K562 (cell line): ENCODE data around the gene PRR14L. TPM values are rescaled to one million over a fixed set of nuclear protein-coding genes. Genes with fewer than 3 reads are reported as not detected.

ENCODE experiments used
- ADNP ChIP-seq: fragments of 200-800 bp; sonication (Bioruptor generic); IDR thresholded peaks from 2 replicates; pipeline ENCODE4 v1.6.1; 2016; ENCODE audit warnings: missing genetic modification characterization, missing compliant biosample characterization
- CHD2 ChIP-seq: IDR thresholded peaks from 2 replicates; pipeline ENCODE4 v1.6.1; 2011; ENCODE audit warnings: low read depth, low read length
- CXXC5 ChIP-seq: fragments of 250-450 bp; sonication (Bioruptor Pico); IDR thresholded peaks from 2 replicates; pipeline ENCODE4 v1.8.0; 2022; ENCODE audit warnings: inconsistent platforms, mild to moderate bottlenecking, moderate library complexity
- E2F3 ChIP-seq: fragments of 250-450 bp; sonication (Bioruptor Pico); IDR thresholded peaks from 2 replicates; pipeline ENCODE4 v1.4.0; 2020; ENCODE audit warnings: mild to moderate bottlenecking
- E2F6 ChIP-seq, 2 experiments: IDR thresholded peaks; 2 replicates each; pipeline ENCODE4 v1.6.1; 2011; ENCODE audit warnings: borderline replicate concordance in 1 of 2, control low read depth in 1 of 2, low read depth in 1 of 2, low read length in 1 of 2, mild to moderate bottlenecking in 1 of 2, mixed read lengths in 1 of 2, moderate library complexity in 1 of 2; ENCODE audit not compliant: insufficient read depth in 1 of 2, insufficient read length in 1 of 2, poor library complexity in 1 of 2, severe bottlenecking in 1 of 2; ENCODE audit errors: extremely low read depth in 1 of 2
- HLTF ChIP-seq: fragments of 450-650 bp; IDR thresholded peaks from 2 replicates; pipeline ENCODE4 v1.6.1; 2016
- IRF9 ChIP-seq: fragments of 450-650 bp; IDR thresholded peaks from 2 replicates; pipeline ENCODE4 v1.6.1; 2016; ENCODE audit warnings: missing biosample characterization, missing genetic modification characterization
- NFYB ChIP-seq: IDR thresholded peaks from 2 replicates; pipeline ENCODE4 v1.6.1; 2011; ENCODE audit warnings: mild to moderate bottlenecking, moderate library complexity; ENCODE audit not compliant: insufficient read length; ENCODE audit errors: extremely low read depth
- RBM39 ChIP-seq: fragments of 200-400 bp; formaldehyde crosslinking; optimal IDR thresholded peaks from 2 replicates; pipeline ENCODE3; 2018; ENCODE audit warnings: low read depth, low read length
- REST ChIP-seq, 2 experiments: fragments of 450-650 bp; formaldehyde crosslinking in 1 of 2; IDR thresholded peaks; 2 replicates each; pipeline versions ENCODE4 v1.4.0 to v1.6.1; 2014 to 2020; ENCODE audit warnings: mild to moderate bottlenecking in 2 of 2, borderline replicate concordance in 1 of 2, low read depth in 1 of 2
- SMARCC2 ChIP-seq: fragments of 450-650 bp; IDR thresholded peaks from 2 replicates; pipeline ENCODE4 v1.6.1; 2017; ENCODE audit warnings: antibody characterized with exemption, moderate library complexity, mild to moderate bottlenecking, low read depth
- ZKSCAN3 ChIP-seq: fragments of 250-450 bp; sonication (Bioruptor Pico); IDR thresholded peaks from 2 replicates; pipeline ENCODE4 v1.4.0; 2020
- ZNF395 ChIP-seq: fragments of 200-800 bp; sonication (Bioruptor generic); IDR thresholded peaks from 2 replicates; pipeline ENCODE4 v1.6.1; 2017; ENCODE audit warnings: missing genetic modification characterization, missing compliant biosample characterization
- ZNF586 ChIP-seq: fragments of 450-650 bp; formaldehyde crosslinking; conservative IDR thresholded peaks from 2 replicates; pipeline ENCODE4 v1.4.0; 2020; ENCODE audit warnings: mild to moderate bottlenecking, moderate library complexity
- ZNF76 ChIP-seq: fragments of 250-450 bp; sonication (Bioruptor Pico); IDR thresholded peaks from 2 replicates; pipeline ENCODE4 v1.4.0; 2020; ENCODE audit warnings: mild to moderate bottlenecking, moderate library complexity, borderline replicate concordance
- polyA plus RNA-seq, 8 experiments: library from polyadenylated mRNA; depleted of rRNA in 4 of 8; stranded (reverse) in 5 of 8; unstranded in 3 of 8; fragments of >200 nt; fragmentation: Nextera tagmentation in 2 of 8; fragmentation: Illumina TruSeq in 1 of 8; extraction: Ambion mirVana in 2 of 8; extraction: Trizol in 1 of 8; gene quantifications; 2 replicates each; pipeline versions ENCODE4 v1.2.1 to v1.2.3, GENCODE V29; 2011 to 2014; ENCODE audit warnings: inconsistent platforms in 1 of 8, missing spikeins in 1 of 8
- total RNA-seq, 7 experiments: library from RNA; depleted of rRNA in 6 of 7; stranded (reverse); fragments of >200 nt in 6 of 7; fragmentation: Illumina TruSeq in 2 of 7; extraction: Trizol in 2 of 7; gene quantifications; 2 replicates each; pipeline versions ENCODE4 v1.2.1 to v1.2.3, GENCODE V29; 2011 to 2021; ENCODE audit warnings: low replicate concordance in 1 of 7

PRR14L gene
- total and polyA plus RNA-seq, 9 of the 15 experiments (the other 6 are each of a cell fraction or from before 2014, with no cell fraction given), result 2.8 to 36.3 (median 12.3) TPM

- TF ChIP-seq REST (IDR thresholded peaks at IDR 0.05; ENCODE audit: borderline replicate concordance) (no peak), REST (CRISPR knock-in tag; IDR thresholded peaks at IDR 0.05; ENCODE audit: low read depth) (no peak), RBM39 (no peak), ADNP (tag) (peak; percentile 82), ZNF76 (CRISPR knock-in tag) (no peak), SMARCC2 (no peak), ZKSCAN3 (CRISPR knock-in tag) (no peak), E2F6 (IDR thresholded peaks at IDR 0.05; ENCODE audit: borderline replicate concordance in 1 of 2, extremely low read depth in 1 of 2, insufficient read depth in 1 of 2, insufficient read length in 1 of 2, low read depth in 1 of 2, low read length in 1 of 2, poor library complexity in 1 of 2, severe bottlenecking in 1 of 2) (peak; percentile 34 to 52), ZNF395 (CRISPR knock-in tag) (no peak), ZNF586 (CRISPR knock-in tag) (no peak), CHD2 (no peak; the same call in none of the 2 replicates), NFYB (no peak), IRF9 (tag) (no peak), CXXC5 (CRISPR knock-in tag) (peak; percentile 86), E2F3 (CRISPR knock-in tag) (0 out of 2 replicates have a peak, but pooled peaks have one; percentile 9), HLTF (no peak)
Observed at GRCh38 chr22:31753634-31754501, 3.9 kb upstream of the PRR14L start, which contains the start of gene DEPDC5 (continued).
